GM18520 (cell line): ENCODE measurements around the gene CCL7.
"Not testable (repeated sequence)": the region's sequence is repeated elsewhere in the genome, so short reads cannot be mapped to it uniquely, and the experiment has no call there.

Experiments used
- ATAC-seq: cut with Tn5 transposase; IDR thresholded peaks from one replicate; pipeline ENCODE4 v1.9.1; 2021; ENCODE audit not compliant: unreplicated experiment

Gene CCL7

DNA sequence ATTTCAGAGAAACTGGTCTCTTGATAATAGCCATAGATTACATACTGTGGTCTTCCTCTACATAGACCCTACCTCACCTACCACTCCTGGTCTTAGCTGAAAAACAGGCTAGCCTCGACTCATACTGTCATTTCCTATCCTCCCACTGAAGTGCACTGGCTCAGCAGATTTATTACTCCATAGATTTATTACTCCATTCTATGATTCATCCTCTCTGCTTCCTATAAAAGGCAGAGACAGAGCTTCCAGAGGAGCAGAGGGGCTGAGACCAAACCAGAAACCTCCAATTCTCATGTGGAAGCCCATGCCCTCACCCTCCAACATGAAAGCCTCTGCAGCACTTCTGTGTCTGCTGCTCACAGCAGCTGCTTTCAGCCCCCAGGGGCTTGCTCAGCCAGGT is at the start of gene CCL7:
Gene CCL7 (plus strand): TSS at position 253 of the 400 bp plus-strand sequence. CDS start 70 bp downstream, at position 323.
- no peak for ATAC-seq

DNA sequence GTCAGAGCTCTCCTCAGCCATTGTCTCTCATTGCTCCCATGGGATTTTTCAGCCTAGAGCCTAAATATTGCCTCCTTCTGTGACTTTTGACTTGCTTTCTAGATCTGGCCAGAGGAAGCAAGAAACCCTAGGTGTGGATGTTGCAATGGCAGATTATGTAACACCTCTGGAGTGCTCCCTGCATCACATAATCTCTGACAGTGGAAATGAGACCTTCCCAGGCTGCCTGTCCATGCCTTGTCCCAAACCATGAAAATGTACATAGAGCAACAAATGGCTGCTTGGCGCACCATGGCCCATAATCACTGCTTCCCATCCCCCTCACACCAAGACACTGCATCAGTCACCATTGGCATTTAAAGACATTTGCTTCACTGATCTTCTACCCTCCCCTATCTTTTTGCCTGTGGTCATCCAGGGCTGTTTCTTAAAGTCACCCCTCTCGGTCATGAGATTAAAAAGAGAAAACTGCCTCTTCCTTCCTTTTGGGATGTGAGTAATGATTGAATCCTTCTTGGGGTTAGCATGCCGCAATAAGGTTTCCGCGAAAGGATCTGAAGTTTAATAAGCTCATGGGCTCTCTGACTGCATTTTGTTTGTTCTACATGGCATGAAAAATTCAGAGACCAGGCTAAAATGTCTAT is 49.1 kb upstream of the CCL7 start:
- ATAC-seq, result no peak

DNA sequence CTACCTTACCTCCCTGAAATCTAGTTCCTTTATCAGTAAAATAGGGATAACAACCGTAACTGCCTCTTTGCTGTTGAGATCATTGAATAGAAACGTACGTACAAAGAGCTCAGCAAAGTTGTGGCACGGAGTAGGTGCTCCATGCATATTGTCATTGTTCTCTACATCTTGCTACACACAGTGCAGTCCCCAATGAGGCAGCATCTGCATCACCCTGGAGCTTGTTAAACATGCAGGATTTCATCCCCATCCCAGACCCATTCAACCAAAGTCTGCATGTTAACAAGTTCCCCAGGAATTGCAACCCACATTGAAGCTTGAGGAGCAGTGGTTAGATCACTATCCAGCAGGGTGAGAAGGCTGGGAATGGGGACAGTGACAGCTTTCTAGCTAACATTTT is 48.6 kb upstream of the CCL7 start:
- ATAC-seq, result no peak

DNA sequence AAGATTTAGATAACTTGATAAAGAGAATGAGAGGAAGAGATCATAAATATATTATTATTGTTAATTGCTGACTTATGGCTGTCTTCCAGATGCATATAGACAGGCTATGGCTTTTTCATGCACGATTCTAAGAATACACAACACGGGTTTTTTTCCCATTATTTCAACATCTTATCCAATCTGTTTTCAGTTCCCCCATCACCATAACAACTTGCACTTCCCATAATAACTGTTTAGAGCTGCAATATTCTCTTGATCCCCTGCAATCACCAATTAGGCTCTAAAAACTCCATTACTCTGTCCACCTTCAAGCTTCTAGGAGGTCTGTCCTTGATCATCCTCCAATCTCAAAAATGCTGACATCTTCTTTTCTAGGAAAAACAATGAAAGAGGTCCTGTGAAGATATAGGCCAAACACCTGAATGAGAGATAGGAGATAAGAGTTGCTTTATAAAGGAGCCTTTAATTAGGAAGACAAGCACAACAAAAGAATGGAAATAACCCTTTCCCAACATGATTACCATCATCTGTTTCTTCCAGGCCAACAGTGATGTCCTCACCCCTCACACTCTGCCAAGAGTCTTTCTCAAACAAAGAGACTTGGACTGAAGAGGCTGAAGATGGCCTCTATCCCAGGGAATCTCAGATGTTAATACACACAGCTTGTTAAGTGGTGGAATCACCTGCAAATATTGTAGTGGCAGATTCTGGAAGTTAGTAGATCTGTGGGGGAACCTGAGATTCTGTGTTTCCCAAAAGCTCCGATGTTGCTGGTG is 47.1 kb upstream of the CCL7 start:
- no peak for ATAC-seq

DNA sequence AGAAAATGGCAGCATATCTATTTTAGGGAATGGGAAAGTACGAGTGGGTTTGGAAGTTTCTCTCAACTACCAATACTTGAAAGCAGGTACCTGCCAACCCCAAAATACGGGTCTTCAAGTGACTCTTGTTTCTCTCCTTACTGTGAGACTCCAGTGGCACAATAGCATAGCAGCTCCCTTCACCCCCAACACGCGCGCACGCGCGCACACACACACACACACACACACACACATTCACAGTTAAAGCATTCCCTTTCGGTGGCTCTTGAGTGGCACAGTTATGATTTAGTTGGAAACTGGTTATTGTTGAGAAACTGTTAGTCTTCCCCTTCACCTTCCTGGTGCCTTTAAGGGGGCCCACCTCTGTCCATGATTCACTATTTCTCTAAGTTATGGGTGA is 45.0 kb upstream of the CCL7 start:
- no peak for ATAC-seq

DNA sequence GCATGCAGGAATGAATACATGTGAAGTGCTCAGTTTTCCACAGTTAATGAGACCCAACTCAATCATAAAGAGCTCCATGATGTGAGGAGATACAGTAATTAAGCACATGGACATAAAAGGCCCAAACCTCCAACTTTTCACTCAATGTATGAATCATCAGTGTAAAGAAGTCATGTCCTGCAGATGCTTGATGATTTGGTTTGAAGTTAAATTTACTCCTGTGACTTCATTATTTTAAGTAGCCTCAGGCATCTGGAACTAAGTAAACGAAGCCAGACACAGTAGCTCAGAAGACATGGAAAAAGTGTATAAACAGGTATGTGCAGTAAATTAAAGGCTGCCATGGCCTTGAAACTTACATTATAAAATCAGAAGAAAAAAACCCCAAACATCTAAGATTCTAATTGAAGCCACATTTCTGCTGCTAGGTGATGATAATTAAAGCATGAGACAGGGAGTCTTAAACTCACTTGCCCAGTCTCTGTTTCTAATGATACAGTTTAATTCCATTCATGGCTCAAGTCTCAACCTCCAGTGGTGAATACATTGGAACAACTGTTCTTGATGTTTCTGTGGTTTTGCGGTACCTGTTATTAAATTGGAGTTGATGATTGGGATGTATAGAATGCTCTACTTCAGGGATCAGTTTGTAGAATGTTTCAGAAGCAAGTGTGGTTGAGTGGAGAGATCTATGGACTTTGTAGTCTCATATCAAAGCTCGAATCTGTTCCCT is 43.8 kb upstream of the CCL7 start:
- ATAC-seq, result no peak

DNA sequence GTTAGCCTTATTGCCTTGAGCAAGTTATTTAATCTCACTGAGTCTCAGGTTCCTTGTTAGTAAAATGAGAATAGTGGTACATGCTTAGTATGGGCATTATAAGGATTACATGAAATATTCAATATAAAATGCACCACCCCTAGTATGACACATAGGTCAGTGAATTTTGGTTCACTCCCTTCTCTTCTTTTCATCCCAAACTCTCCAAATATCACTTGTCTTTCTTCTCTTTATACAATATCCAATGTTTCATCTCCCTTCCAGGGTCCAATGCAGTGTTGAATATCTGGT is 43.3 kb upstream of the CCL7 start:
- ATAC-seq, result no peak

DNA sequence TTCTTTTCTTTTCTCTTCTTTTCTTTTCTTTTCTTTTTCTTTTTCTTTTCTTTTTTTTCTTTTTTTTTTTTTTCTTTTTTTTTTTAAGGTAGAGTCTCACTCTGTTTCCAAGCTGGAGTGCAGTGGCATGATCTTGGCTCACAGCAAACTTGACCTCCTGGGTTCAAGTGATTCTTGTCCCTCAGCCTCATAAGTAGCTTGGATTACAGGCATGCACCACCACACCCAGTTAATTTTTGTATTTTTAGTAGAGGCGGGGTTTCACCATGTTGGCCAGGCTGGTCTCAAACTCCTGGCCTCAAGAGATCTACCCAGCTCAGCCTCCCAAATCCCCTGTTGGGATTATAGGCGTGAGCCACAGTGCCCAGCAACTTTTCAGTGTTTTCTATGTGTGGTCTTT is 42.7 kb upstream of the CCL7 start:
- not testable (repeated sequence) for ATAC-seq

DNA sequence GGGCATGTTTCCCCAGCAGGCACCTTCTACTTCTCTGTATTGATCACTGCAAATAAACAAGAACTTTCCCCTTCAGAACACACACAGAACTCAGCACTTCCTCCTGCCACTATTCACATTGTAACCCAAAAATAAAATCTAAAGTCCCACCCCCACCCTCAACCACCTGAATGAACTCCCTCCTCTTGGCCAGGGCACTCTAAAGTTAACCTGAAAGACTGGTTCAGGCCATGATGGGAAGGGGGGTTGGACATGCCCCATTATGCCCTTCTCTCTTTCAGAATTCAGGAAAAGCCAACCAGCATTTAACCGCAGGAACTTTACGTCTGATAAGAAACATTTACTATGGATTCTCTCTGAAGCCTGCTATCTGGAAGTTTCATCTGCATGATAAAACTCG is 42.3 kb upstream of the CCL7 start:
- ATAC-seq, result no peak

DNA sequence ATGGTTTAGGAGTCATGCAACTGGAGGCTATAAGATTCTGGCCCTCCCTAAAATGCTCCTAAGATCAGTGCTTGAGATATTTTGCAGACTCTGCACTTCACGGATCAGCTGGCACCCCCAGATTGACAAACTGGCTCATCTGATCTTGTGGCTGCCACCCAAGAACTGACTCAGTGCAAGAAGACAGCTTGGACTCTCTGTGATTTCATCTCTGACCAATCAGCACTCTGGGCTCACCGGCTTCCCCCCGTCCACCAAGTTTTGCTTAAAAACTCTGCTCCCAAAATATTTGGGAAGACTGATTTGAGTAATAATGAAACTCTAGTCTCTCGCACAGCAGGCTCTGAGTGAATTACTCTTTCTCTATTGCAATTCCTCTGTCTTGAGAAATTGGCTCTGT is 41.2 kb upstream of the CCL7 start:
- ATAC-seq, result no peak

DNA sequence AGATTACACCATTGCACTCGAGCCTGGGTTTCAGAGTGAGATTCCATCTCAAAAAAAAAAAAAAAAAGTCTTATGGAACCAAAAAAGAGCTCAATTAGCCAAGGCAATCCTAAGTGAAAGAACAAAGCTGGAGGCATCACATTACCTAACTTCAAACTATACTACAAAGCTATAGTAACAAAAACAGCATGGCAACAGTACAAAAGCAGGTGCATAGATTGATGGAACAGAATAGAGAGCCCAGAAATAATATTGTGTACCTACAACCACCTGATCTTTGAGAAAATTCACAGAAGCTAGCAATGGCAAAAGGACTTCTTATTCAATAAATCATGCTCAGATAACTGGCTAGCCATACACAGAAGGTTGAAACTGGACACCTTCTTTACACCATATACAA is 39.7 kb upstream of the CCL7 start:
- ATAC-seq, result no peak

DNA sequence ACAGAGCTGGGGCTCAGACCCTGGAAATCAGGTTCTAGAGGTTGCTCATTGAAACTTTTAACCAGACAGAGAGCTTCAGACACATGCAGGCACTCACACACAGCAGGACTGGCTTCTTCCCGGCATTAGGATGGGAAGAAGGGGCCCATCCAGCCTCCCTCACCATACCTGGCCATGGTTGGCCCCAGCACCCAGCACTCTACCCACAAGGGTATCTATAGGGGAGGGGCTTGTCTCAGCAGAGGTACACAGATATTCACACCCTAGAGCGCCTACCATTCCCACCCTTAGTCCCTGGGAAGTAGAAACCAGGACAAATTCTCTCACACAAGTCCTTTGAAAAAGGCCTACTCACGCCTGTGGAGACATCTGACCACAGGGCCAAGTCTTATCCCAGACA is 35.4 kb upstream of the CCL7 start:
- ATAC-seq, result no peak

DNA sequence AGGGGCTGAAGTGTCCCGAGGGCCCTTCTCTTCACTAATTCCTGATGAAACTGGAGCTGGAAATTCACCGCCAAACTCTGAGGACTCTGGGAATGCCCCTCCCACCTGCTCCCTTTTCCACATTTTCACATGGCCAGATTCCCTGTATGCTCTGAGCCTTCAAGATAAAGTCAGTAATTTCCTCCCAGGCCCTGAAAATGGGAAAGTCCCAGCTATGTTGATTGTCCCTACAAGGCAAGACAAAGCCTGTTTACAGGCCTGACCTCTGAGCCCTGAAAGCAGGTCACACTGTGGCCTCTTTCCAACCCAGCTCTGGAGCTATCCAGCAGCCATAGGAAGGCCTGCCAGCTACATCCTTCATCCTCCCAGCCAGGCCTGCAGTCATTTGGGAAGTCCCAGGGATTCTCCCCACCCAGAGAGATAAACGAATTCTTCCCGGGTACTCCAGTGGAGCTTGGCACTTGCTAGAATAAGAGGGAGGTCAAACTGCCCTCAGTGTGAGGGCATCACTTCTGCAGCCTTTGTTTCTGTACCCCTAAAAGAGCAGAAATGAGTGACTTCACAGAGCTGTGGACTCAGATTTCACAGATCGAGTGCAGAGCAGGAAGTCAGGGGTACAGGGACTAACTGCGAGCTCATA is 34.5 kb upstream of the CCL7 start:
- no peak for ATAC-seq

DNA sequence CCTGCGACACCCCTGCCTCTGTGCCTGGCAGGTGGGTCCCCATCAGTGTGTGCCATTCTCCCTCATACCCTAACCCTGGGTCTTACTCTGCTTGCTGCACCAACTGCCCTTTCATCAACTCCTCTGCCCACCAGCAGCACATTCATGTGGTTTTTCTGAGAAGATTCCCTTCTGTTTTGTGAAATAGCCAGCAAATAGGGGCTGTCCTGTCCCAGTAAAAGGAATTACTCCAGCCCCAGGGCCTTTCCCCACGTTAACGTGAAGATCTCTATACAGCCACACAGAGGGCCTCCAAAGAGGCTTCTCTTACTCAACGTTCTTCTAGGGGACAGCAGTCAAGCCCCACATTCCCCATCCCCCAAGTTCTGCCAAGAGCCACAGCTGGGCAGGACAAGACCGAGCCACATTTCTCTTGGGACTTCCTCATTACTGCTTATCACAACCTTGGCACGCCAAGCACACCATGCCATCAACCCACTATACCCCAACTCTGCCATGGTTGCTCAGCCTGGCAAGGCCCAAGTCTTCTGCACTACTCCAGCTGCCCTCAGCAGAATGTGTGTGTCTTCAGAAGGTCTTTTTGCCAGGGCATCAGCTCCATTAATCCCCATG is 33.6 kb upstream of the CCL7 start:
- no peak for ATAC-seq

DNA sequence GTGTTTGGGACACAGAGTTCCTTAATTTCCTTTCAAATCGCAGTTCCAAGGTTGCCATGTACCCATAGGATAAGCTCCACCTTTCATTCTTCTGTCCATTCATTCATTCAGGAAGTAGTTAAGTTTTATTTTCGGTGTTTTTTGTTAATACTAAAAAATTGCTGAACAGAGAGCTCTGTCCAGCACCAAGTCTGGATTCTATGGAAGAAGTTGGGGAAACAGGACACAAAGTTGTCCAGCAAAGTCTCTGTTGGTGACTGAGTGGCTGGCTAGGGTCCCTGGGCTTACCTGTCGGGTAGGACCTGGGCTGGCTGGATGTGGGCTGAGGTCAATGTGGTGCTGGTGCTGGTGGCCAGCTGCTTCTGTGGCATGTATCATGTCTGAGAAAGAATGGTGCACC is 32.6 kb upstream of the CCL7 start:
- no peak for ATAC-seq

DNA sequence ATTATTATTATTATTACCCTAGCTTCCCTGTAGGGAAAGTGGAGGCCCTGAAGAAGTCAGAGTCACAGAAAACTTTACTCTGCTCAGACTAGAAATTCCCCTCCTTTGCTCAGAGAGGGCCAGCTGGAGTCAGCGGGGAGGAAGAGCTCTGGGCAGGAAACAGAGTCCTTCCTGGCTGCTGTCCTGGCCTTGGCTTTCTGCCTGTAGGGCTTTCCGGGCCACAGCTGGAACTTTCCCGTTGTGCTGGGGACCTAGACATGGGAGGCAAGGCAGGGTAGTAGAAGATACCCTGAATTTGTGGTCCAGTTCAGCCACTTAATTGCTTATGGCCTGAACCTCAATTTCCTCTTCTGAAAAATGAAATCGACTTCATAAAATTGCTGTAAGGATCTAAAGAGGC is 29.0 kb upstream of the CCL7 start:
- ATAC-seq, result no peak

DNA sequence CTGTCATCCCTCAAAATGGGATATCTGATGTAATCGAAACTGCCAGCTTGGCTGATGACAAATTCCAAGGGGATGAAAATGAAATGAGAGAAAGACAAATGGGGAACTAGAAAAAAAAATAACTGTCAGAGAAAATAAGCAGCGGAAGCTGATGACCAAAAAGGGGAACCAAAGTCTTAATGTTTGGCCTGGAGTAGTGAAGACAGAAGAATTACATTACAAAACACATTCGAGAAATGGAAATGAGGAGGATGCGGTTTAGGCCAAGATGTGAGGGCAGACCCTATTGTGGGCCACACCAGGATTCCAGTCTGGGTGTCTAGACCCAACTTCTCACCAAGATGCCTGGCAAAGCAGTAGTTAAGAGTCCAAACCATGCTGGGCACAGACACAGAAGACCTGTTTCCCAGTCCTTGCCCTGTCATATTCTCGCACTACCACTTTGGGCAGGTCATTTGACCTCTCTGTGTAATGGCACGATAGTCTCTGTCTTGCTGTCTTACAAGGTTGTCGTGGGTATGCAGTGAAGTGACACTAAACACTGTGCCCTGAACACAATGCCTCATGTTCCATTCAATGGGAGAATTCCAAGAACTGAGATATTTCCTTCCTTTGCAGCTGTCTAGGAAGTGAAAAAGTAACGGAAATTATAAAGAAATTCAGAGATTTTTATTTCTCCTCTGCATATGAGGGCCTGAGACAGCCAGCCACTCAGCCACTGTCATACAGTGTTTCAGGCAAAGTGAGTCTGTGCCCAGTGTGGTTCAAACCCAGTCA is 27.2 kb upstream of the CCL7 start:
- no peak for ATAC-seq

DNA sequence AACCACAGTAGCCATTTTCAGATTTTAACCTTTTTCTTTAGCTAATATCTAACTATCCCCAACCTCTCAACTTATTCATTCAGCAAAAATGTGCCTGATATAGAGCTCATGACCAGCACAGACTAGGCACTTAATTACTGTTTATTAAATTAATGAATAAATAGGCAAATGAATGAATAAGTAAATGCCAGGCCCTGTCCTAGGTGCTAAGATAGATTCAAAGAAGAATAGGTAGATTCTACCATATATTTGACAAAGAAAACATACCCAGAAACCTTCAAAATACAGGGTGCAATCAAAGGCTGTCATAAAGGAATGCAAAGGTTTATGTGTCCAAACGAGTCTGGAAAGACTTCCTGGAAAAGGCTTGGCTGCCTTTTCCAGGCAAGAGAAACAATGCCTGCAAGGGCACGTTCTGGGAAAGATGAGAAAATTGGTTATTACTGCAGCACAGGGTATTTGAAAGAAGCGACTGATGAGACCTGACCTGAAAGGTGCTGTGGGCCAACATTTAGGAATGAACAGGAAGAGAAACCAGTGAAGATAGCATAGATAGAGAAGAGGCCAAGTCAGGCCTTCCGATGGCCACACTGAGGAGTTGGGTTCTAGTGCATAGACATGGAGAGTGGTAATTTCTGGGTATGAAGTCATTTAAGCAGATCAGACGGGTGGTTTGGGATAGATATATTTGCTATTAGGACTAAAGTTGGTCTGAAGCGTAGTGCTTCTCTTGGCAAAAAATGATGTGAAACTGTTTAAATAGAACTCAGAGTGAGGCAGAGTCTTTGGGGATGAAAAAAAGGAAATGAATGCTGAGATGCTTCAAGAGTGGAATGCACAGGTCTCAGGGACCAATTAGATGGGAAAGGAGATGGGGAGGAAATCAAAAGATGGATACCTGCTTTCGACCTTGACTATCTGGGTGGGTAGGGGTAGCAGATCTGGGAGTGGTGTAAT is 26.4 kb upstream of the CCL7 start:
- no peak for ATAC-seq

DNA sequence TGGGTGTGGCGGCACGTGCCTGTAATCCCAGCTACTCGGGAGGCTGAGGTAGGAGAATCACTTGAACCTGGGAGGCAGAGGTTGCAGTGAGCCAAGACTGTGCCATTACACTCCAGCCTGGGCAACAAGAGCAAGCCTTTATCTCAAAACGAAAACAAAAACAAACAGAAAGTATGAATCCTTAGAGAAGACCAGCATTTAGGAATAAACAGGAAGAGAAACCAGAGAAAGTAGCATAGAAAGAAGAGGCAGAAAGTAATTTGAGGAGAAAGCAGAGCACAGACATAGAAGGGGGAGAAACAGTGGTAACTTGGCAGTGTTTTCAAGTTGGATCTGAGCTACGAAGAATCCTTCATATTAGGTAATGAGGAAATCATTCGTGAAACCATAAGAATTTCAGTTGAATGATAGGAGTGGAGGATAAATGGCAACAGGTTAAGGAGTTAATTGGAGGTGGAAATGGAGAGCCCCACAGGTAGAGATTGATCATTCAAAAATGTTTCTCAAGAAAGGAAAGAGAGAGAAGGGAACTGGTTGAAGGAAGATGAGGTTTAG is 24.6 kb upstream of the CCL7 start:
- no peak for ATAC-seq
